Fibroblast of villous mesenchyme (primary cell): ENCODE measurements around the gene NCR3LG1. TPM values are rescaled to one million over a fixed set of nuclear protein-coding genes. Genes with fewer than 3 reads are reported as not detected.

Source experiments
- DNase-seq: peaks from one replicate; pipeline ENCODE4 v3.0.0-alpha.2; 2010; ENCODE audit warnings: low read depth
- H3K4me3 ChIP-seq: 2 replicates; pipeline ENCODE4 v1.5.1; 2011; ENCODE audit warnings: low read depth, mild to moderate bottlenecking, low read length
- total RNA-seq: library from RNA; depleted of rRNA; stranded (reverse); fragments of >200 nt; gene quantifications from 2 replicates; pipeline ENCODE4 v1.2.3, GENCODE V29; 2012
- TF ChIP-seq, protein P1 (sequence below): IDR thresholded peaks from 2 replicates; pipeline ENCODE4 v1.5.1; 2012; ENCODE audit warnings: low read depth, mild to moderate bottlenecking, low read length; ENCODE audit not compliant: insufficient read depth

Gene NCR3LG1
- total RNA-seq, 1 donor, result 14.7 TPM

DNA sequence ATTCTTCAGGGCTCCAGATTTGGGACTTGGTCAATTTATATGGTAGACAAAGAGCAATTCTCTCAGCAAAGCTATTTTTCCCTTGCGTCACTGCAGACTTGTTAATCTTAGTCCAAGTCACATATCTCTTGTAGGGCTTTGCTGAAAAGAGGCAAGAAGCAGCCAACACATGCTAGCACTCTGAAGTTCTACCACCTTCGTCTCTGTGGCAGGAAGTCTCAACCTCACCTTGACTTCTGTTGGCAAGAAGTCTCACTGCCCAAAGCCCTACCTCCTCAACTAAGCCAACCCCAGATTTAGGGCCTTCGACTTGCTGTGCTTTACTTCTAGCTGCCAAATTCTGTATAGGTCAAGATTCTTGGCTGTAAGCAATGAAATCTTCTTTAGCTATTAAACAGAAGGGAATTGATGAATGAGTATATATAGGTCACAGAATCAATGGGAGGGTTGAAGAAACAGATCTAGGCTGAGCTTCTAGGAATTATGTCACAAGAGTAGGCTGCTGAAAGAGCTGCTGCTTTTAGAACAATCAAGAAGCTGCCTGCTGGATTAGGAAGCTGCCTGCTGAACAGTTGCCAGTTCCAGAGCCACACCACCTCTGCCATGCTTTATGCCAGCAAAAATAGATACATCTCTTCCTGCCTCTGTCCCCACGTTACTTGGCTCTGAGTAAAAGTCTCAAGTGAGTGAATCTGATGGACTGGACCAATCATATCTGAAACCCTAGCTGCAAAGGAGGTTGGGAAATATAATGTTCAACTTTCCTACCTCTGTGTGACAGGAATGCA lies 17.6 kb upstream of the NCR3LG1 start:
- TF ChIP-seq, protein P1, sequence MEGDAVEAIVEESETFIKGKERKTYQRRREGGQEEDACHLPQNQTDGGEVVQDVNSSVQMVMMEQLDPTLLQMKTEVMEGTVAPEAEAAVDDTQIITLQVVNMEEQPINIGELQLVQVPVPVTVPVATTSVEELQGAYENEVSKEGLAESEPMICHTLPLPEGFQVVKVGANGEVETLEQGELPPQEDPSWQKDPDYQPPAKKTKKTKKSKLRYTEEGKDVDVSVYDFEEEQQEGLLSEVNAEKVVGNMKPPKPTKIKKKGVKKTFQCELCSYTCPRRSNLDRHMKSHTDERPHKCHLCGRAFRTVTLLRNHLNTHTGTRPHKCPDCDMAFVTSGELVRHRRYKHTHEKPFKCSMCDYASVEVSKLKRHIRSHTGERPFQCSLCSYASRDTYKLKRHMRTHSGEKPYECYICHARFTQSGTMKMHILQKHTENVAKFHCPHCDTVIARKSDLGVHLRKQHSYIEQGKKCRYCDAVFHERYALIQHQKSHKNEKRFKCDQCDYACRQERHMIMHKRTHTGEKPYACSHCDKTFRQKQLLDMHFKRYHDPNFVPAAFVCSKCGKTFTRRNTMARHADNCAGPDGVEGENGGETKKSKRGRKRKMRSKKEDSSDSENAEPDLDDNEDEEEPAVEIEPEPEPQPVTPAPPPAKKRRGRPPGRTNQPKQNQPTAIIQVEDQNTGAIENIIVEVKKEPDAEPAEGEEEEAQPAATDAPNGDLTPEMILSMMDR, result no peak

DNA sequence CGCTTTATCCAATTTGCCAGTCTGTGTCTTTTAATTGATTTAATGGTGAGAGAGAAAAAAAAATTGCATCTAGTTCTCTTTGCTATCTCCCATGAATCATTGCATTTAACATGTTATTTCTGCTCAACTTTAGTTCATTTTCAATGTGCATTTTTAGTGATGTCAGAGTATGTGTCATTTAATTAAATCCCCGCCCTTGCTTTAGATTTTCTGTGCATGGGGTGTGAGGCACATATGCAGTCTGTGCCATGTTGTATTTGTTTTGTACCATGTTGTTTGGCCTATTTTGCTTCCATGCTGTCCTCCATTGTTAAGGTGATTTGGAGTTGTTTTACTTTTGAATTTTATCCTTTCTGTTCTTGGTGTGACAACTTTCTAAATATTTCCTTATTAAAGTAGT lies 8.3 kb upstream of the NCR3LG1 start:
- no peak overlapping the region for H3K4me3 ChIP-seq
- DNase-seq, result no peak
- TF ChIP-seq, protein P1, result no peak

More for the DNA sequence above, 17.6 kb upstream of the NCR3LG1 start:
- no peak overlapping the region for H3K4me3 ChIP-seq
- no peak for DNase-seq

DNA sequence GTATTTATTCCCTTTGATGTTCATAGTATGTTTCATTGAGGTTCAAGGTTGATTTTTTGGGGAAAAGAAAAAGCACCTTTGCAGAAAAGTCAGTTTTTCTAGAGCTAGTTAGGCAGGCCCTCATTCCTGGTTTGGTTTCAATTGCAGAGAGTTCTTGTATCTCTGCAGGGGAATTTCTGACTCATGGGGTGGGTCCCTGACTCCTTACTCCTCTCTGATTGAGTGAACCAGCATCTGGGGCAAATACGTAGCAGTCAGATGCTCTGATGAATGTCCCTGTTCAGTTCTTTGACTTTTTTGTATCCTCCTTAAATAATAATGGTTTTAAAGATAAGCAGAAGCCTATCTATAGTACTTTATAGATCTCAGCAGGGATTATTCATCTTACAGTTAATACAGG lies 7.7 kb upstream of the NCR3LG1 start:
- no peak overlapping the region for H3K4me3 ChIP-seq
- peak; percentile 75 for DNase-seq
- TF ChIP-seq, protein P1, result no peak

DNA sequence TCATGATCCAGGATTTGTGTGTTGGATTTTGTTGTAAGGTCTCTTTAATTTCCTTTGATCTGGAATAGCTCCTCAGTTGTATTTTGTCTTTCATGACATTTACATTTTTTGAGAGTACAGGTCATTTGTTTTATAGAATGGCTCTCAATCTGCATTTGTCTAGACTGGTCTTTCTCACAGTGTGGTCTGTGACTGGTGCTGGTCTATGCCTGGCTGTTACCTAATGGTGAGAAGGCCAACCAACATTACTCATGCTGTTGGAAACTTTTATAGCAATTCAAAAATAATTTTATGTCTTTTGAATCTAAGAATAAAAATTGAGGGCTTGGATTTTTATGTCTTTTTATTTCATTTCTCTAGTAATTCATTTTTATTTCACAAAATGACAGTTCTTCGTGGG lies 3.9 kb upstream of the NCR3LG1 start:
- DNase-seq, result no peak
- H3K4me3 ChIP-seq, result no peak overlapping the region
- TF ChIP-seq, protein P1, result no peak

DNA sequence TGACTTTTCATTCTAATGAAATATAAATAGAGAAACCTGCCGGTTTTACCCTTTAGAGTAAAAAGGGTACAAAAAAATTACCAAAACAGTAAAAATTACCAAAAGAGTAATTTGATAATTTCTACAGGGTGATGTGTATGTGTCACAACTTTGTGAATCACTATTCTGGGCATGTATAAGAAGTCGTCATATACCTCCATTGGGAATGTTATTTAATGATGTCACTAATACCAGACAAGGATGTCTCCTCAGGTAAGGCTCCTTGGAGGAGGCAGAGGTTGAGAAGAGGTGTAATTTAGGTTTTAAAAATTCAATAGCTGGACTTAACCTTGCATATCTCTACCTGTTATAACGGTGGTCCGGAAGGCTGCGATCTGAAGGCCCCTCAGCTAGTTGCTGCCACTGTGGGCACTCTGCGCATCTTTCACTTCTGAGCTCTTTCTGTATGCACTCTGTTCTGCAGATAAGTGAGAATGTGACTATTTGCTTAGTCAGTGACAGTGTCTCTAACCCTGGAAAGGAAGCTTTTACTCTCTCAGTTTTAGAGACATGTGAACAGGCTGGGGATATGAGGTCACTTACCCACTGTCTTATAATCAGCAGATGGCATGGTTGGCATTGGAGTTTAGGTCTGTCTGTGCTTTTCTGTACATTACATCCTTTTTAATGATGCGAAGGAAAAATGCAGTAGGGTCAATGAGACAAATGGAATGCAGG lies 987 bp upstream of the NCR3LG1 start:
- no peak for DNase-seq
- no peak overlapping the region for H3K4me3 ChIP-seq
- TF ChIP-seq, protein P1, result no peak

DNA sequence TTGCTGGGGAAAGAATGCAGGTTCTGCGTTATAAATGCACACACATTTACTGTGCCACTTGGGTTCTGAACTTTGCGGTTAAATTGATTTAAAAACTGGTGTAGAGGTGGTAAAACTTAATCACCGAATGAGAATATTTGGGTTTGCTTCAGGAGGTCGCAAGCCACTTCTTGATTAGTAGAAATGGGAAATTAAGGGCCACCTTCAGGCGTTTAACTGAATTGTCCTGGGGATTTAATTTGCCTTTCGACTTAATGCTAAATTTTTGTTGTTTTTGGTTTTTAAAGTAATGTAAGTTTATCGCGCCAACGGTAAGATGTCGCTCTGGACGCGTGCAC lies 459 bp upstream of the NCR3LG1 start:
- peak overlapping the region; percentile 72 for H3K4me3 ChIP-seq
- DNase-seq, result no peak
- TF ChIP-seq, protein P1, result peak; percentile 8
